ENCODE measurements around the gene HOXD4. TPM values are rescaled to one million over a fixed set of nuclear protein-coding genes. Genes with fewer than 3 reads are reported as not detected.

Gene HOXD4
- total RNA-seq, 1 donor from 2014 or later: 0.70 TPM

- DNase-seq (ENCODE audit: low spot score): peak; percentile 46
- intact Hi-C loops (cut with DNase I): no loop called here
Observed at GRCh38 chr2:176152350-176153181, 1.2 kb downstream of the HOXD4 start.

- DNase-seq (ENCODE audit: low spot score): no peak
- intact Hi-C loops (cut with DNase I): no loop called here
Observed at GRCh38 chr2:176154576-176155252, 3.4 kb downstream of the HOXD4 start.

- intact Hi-C loops (cut with DNase I): loop anchor here (2.0 kb wide), 1 partner anchor 15 kb away; no protein-coding TSS in a partner anchor
- no peak for DNase-seq (ENCODE audit: low spot score)
Observed at GRCh38 chr2:176155356-176156044, 4.2 kb downstream of the HOXD4 start.

- intact Hi-C loops (cut with DNase I): loop anchor here (2.0 kb wide), 1 partner anchor 14 kb away; no protein-coding TSS in a partner anchor
- DNase-seq (ENCODE audit: low spot score): peak; percentile 33
Observed at GRCh38 chr2:176156301-176156806, 5.0 kb downstream of the HOXD4 start.

- DNase-seq (ENCODE audit: low spot score): no peak
- intact Hi-C loops (cut with DNase I): loop anchor here (2.0 kb wide), 1 partner anchor 14 kb away; no protein-coding TSS in a partner anchor
Observed at GRCh38 chr2:176156807-176157498, 5.6 kb downstream of the HOXD4 start, which contains the start of gene HOXD3. TSS of gene HOXD3 (plus strand) at chr2:176157307. CDS start at chr2:176169115, 11,808 bp downstream.

GRCh38 chr2:176157499-176158185 lies 6.3 kb downstream of the HOXD4 start:
- intact Hi-C loops (cut with DNase I): loop anchor here (2.0 kb wide), 1 partner anchor 13 kb away; no protein-coding TSS in a partner anchor
- DNase-seq (ENCODE audit: low spot score): no peak

GRCh38 chr2:176158186-176158591 lies 6.8 kb downstream of the HOXD4 start:
- no peak for DNase-seq (ENCODE audit: low spot score)
- intact Hi-C loops (cut with DNase I): no loop called here

GRCh38 chr2:176158855-176159662 lies 7.7 kb downstream of the HOXD4 start:
- intact Hi-C loops (cut with DNase I): no loop called here

GRCh38 chr2:176159663-176160250 lies 8.4 kb downstream of the HOXD4 start:
- DNase-seq (ENCODE audit: low spot score): no peak
- intact Hi-C loops (cut with DNase I): no loop called here

More at GRCh38 chr2:176158855-176159662, 7.7 kb downstream of the HOXD4 start:
- DNase-seq (ENCODE audit: low spot score): no peak

- DNase-seq (ENCODE audit: low spot score): no peak
- intact Hi-C loops (cut with DNase I): no loop called here
Observed at GRCh38 chr2:176160251-176160985, 9.1 kb downstream of the HOXD4 start.

- DNase-seq (ENCODE audit: low spot score): no peak
- intact Hi-C loops (cut with DNase I): no loop called here
Observed at GRCh38 chr2:176160986-176161824, 9.9 kb downstream of the HOXD4 start.

GRCh38 chr2:176161825-176162626 lies 10.7 kb downstream of the HOXD4 start:
- intact Hi-C loops (cut with DNase I): no loop called here
- no peak for DNase-seq (ENCODE audit: low spot score)

GRCh38 chr2:176162911-176163671 lies 11.7 kb downstream of the HOXD4 start:
- no peak for DNase-seq (ENCODE audit: low spot score)
- intact Hi-C loops (cut with DNase I): no loop called here

GRCh38 chr2:176163672-176164056 lies 12.3 kb downstream of the HOXD4 start:
- DNase-seq (ENCODE audit: low spot score): no peak
- intact Hi-C loops (cut with DNase I): no loop called here
